ENCODE measurements around the gene ATP11B.

The ATP11B gene

GRCh38 chr3:182807061-182807460 lies 13.8 kb downstream of the ATP11B start:
- TF ChIP-seq CSDC2 (CRISPR knock-in tag; IDR thresholded peaks at IDR 0.05) (no peak), TSHZ2 (CRISPR knock-in tag; IDR thresholded peaks at IDR 0.05) (no peak), POU6F1 (CRISPR knock-in tag; IDR thresholded peaks at IDR 0.05; ENCODE audit: borderline replicate concordance, low read depth) (no peak), PPARA (CRISPR knock-in tag; IDR thresholded peaks at IDR 0.05; ENCODE audit: borderline replicate concordance) (no peak), SNAI2 (CRISPR knock-in tag; IDR thresholded peaks at IDR 0.05) (no peak), ARNTL (CRISPR knock-in tag; IDR thresholded peaks at IDR 0.05; ENCODE audit: borderline replicate concordance, low read depth) (no peak), ISL1 (CRISPR knock-in tag; IDR thresholded peaks at IDR 0.05) (no peak), ZNF565 (CRISPR knock-in tag; conservative IDR thresholded peaks at IDR 0.05; ENCODE audit: low read depth) (no peak), ZFP3 (CRISPR knock-in tag; IDR thresholded peaks at IDR 0.05) (no peak), ZNF8 (CRISPR knock-in tag; IDR thresholded peaks at IDR 0.05) (no peak), TOX (CRISPR knock-in tag; IDR thresholded peaks at IDR 0.05; ENCODE audit: borderline replicate concordance) (no peak)
- ATAC-seq: no peak

GRCh38 chr3:182808041-182808770 lies 14.9 kb downstream of the ATP11B start:
- peak; percentile 37 for ATAC-seq
- peak; percentile 92 for TF ChIP-seq ISL1 (CRISPR knock-in tag; IDR thresholded peaks at IDR 0.05)
- no peak for TF ChIP-seq ZNF70 (CRISPR knock-in tag; IDR thresholded peaks at IDR 0.05)

- TF ChIP-seq CSRNP3 (CRISPR knock-in tag; IDR thresholded peaks at IDR 0.05): no peak
- TF ChIP-seq ISL1 (CRISPR knock-in tag; IDR thresholded peaks at IDR 0.05): peak; percentile 48; the same call in 1 of the 2 replicates
- TF ChIP-seq ZFP30 (CRISPR knock-in tag; IDR thresholded peaks at IDR 0.05): no peak
- peak; percentile 59; the same call in 1 of the 2 replicates for TF ChIP-seq TCF4 (CRISPR knock-in tag; IDR thresholded peaks at IDR 0.05; ENCODE audit: borderline replicate concordance)
- peak; percentile 68 for ATAC-seq
Observed at GRCh38 chr3:182809531-182809930, 16.2 kb downstream of the ATP11B start.

GRCh38 chr3:182810574-182811268 lies 17.4 kb downstream of the ATP11B start:
- TF ChIP-seq OSR1 (CRISPR knock-in tag; IDR thresholded peaks at IDR 0.05) (no peak), ISL1 (CRISPR knock-in tag; IDR thresholded peaks at IDR 0.05) (0 out of 2 replicates have a peak, but pooled peaks have one; percentile 12)
- ATAC-seq: peak; percentile 51; the same call in 2 of the 3 replicates

GRCh38 chr3:182811269-182811596 lies 17.9 kb downstream of the ATP11B start:
- ATAC-seq: no peak
- no peak for TF ChIP-seq ZC3H10 (CRISPR knock-in tag; IDR thresholded peaks at IDR 0.05)
- TF ChIP-seq RARB (CRISPR knock-in tag; IDR thresholded peaks at IDR 0.05): no peak
- no peak for TF ChIP-seq ZFP3 (CRISPR knock-in tag; IDR thresholded peaks at IDR 0.05)
- no peak for TF ChIP-seq TSHZ2 (CRISPR knock-in tag; IDR thresholded peaks at IDR 0.05)
- TF ChIP-seq ESRRG (CRISPR knock-in tag; IDR thresholded peaks at IDR 0.05): no peak
- no peak for TF ChIP-seq ISL1 (CRISPR knock-in tag; IDR thresholded peaks at IDR 0.05)
- no peak for TF ChIP-seq ZNF70 (CRISPR knock-in tag; IDR thresholded peaks at IDR 0.05)
- no peak for TF ChIP-seq ZFP30 (CRISPR knock-in tag; IDR thresholded peaks at IDR 0.05)
- no peak for TF ChIP-seq ZNF8 (CRISPR knock-in tag; IDR thresholded peaks at IDR 0.05)
- no peak for TF ChIP-seq CSRNP3 (CRISPR knock-in tag; IDR thresholded peaks at IDR 0.05)
- TF ChIP-seq ZNF565 (CRISPR knock-in tag; conservative IDR thresholded peaks at IDR 0.05; ENCODE audit: low read depth): no peak
- no peak for TF ChIP-seq OSR1 (CRISPR knock-in tag; IDR thresholded peaks at IDR 0.05)
- no peak for TF ChIP-seq ARNTL (CRISPR knock-in tag; IDR thresholded peaks at IDR 0.05; ENCODE audit: borderline replicate concordance, low read depth)
- no peak for TF ChIP-seq SNAI2 (CRISPR knock-in tag; IDR thresholded peaks at IDR 0.05)
- TF ChIP-seq CSDC2 (CRISPR knock-in tag; IDR thresholded peaks at IDR 0.05): no peak
